Endothelial cell of umbilical vein (primary cell): Measurements from ENCODE around the gene RGS12.

Experiments
- EZH2 ChIP-seq: IDR thresholded peaks from 2 replicates; pipeline ENCODE4 v1.6.1; 2012; ENCODE audit warnings: borderline replicate concordance, low read depth, mild to moderate bottlenecking, moderate library complexity, low read length, inconsistent platforms; ENCODE audit not compliant: severe bottlenecking
- FOS ChIP-seq: IDR thresholded peaks from 2 replicates; pipeline ENCODE4 v1.6.1; 2011; ENCODE audit warnings: mild to moderate bottlenecking, low read length, moderate library complexity, borderline replicate concordance; ENCODE audit not compliant: insufficient read depth
- GATA2 ChIP-seq: IDR thresholded peaks from 2 replicates; pipeline ENCODE4 v1.7.0; 2011; ENCODE audit warnings: low read depth, mild to moderate bottlenecking, moderate library complexity, mixed read lengths, low read length; ENCODE audit not compliant: insufficient read length, insufficient read depth
- JUN ChIP-seq: IDR thresholded peaks from 2 replicates; pipeline ENCODE4 v1.6.1; 2011; ENCODE audit warnings: borderline replicate concordance, low read depth; ENCODE audit not compliant: insufficient read length, insufficient read depth
- POLR2A ChIP-seq: IDR thresholded peaks from 2 replicates; pipeline ENCODE4 v1.6.1; 2012; ENCODE audit warnings: low read depth, mild to moderate bottlenecking, control low read depth, low read length
- POLR2AphosphoS5 ChIP-seq: IDR thresholded peaks from 2 replicates; pipeline ENCODE4 v1.6.1; 2012; ENCODE audit warnings: low read depth, mild to moderate bottlenecking, control low read depth, low read length, moderate library complexity; ENCODE audit not compliant: insufficient read depth
- TF ChIP-seq, protein P1 (sequence below), 2 donors: IDR thresholded peaks; 1 replicate in 1 of 2; 2 replicates in 1 of 2; pipeline ENCODE4 v1.5.1; 2011; ENCODE audit warnings: low read length in 2 of 2, mild to moderate bottlenecking in 2 of 2, moderate library complexity in 2 of 2, control low read depth in 1 of 2, inconsistent platforms in 1 of 2, low read depth in 1 of 2; ENCODE audit not compliant: insufficient read depth in 1 of 2; ENCODE audit errors: extremely low read depth in 1 of 2
- TF ChIP-seq, protein P2 (sequence below): IDR thresholded peaks from 2 replicates; pipeline ENCODE4 v1.6.1; 2011; ENCODE audit not compliant: insufficient read depth, insufficient read length

DNA sequence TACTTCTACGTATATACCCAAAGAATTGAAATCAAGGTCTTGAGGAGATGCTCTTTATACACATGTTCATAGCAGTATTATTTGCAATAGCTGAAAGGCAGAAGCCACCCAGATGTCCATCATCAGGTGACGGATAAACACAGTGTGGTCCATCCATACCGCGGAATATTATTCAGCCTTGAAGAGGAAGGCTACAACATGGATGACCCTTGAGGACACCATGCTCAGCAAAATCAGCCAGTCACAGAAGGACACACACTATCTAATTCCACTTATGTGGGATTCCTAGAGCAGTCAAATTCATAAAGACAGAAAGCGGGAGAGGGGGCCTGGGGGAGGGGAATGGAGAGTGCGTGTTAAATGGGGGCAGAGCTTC, 44.5 kb downstream of the RGS12 start:
- TF ChIP-seq, protein P1, sequence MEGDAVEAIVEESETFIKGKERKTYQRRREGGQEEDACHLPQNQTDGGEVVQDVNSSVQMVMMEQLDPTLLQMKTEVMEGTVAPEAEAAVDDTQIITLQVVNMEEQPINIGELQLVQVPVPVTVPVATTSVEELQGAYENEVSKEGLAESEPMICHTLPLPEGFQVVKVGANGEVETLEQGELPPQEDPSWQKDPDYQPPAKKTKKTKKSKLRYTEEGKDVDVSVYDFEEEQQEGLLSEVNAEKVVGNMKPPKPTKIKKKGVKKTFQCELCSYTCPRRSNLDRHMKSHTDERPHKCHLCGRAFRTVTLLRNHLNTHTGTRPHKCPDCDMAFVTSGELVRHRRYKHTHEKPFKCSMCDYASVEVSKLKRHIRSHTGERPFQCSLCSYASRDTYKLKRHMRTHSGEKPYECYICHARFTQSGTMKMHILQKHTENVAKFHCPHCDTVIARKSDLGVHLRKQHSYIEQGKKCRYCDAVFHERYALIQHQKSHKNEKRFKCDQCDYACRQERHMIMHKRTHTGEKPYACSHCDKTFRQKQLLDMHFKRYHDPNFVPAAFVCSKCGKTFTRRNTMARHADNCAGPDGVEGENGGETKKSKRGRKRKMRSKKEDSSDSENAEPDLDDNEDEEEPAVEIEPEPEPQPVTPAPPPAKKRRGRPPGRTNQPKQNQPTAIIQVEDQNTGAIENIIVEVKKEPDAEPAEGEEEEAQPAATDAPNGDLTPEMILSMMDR (IDR thresholded peaks at IDR 0.05; ENCODE audit: extremely low read depth in 1 of 2, insufficient read depth in 1 of 2, low read depth in 1 of 2, low read length in 2 of 2): no peak
- TF ChIP-seq POLR2A (no peak), POLR2AphosphoS5 (no peak), GATA2 (no peak), EZH2 (no peak), JUN (no peak), FOS (no peak)
- TF ChIP-seq, protein P2, sequence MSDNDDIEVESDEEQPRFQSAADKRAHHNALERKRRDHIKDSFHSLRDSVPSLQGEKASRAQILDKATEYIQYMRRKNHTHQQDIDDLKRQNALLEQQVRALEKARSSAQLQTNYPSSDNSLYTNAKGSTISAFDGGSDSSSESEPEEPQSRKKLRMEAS: no peak
